Suprapubic skin (tissue), 4 donors: Measurements from ENCODE around the gene RNF13. TPM values are rescaled to one million over a fixed set of nuclear protein-coding genes. Genes with fewer than 3 reads are reported as not detected.
"Not testable (repeated sequence)": the region's sequence is repeated elsewhere in the genome, so short reads cannot be mapped to it uniquely, and the experiment has no call there.

Source experiments
- DNase-seq, 2 donors: peaks; one replicate each; pipeline ENCODE4 v3.0.0-alpha.2; 2019; ENCODE audit warnings: low spot score in 2 of 2
- H3K27ac ChIP-seq: fragments of 200-600 bp; sonication (generic); one replicate; pipeline ENCODE4 v1.5.1; 2019
- H3K27me3 ChIP-seq: fragments of 200-600 bp; sonication (generic); one replicate; pipeline ENCODE4 v1.5.1; 2019
- H3K36me3 ChIP-seq: fragments of 200-600 bp; sonication (generic); one replicate; pipeline ENCODE4 v1.5.1; 2019
- H3K4me1 ChIP-seq: fragments of 200-600 bp; sonication (generic); one replicate; pipeline ENCODE4 v1.5.1; 2019
- H3K4me3 ChIP-seq: fragments of 200-600 bp; sonication (generic); one replicate; pipeline ENCODE4 v1.5.1; 2019; ENCODE audit warnings: mild to moderate bottlenecking
- H3K9me3 ChIP-seq: fragments of 200-600 bp; sonication (generic); one replicate; pipeline ENCODE4 v1.5.1; 2019
- CTCF ChIP-seq, 2 donors: fragments of 200-600 bp in 1 of 2; fragments of 450-650 bp in 1 of 2; sonication (generic) in 1 of 2; IDR thresholded peaks; one replicate each; pipeline ENCODE4 v1.5.1; 2016 to 2019; ENCODE audit warnings: antibody characterized with exemption in 2 of 2, mild to moderate bottlenecking in 1 of 2, moderate library complexity in 1 of 2
- EP300 ChIP-seq: sonication (generic); formaldehyde crosslinking; IDR thresholded peaks from one replicate; pipeline ENCODE4 v1.6.1; 2017; ENCODE audit warnings: antibody characterized with exemption
- POLR2A ChIP-seq, 2 donors: fragments of 450-650 bp; IDR thresholded peaks; one replicate each; pipeline ENCODE4 v1.6.1; 2017; ENCODE audit warnings: antibody characterized with exemption in 2 of 2, mild to moderate bottlenecking in 2 of 2, moderate library complexity in 2 of 2
- POLR2AphosphoS5 ChIP-seq, 3 donors: sonication (generic); formaldehyde crosslinking; IDR thresholded peaks; one replicate each; pipeline ENCODE4 v1.6.1; 2017; ENCODE audit warnings: antibody characterized with exemption in 3 of 3
- WGBS: methylation state at CpG from one replicate; pipeline ENCODE4 v1.1.5; 2018; 5-methylcytosine and 5-hydroxymethylcytosine counted together
- total RNA-seq, 4 donors: library from RNA; depleted of rRNA; stranded (reverse); fragments of >200 nt; gene quantifications; one replicate each; pipeline ENCODE4 v1.1.0, GENCODE V29; 2016

RNF13 gene
- total RNA-seq, 4 donors from 2014 or later, result 52.1 to 78.9 (median 73.7) TPM

GRCh38 chr3:149826636-149827035 is 13.6 kb downstream of the RNF13 start:
- no peak for TF ChIP-seq CTCF (IDR thresholded peaks at IDR 0.05)
- no peak for TF ChIP-seq POLR2AphosphoS5 (IDR thresholded peaks at IDR 0.05)
- no peak for TF ChIP-seq POLR2A (IDR thresholded peaks at IDR 0.05)
- WGBS, result 87% methylated on average over 3 of the region's 3 CpGs

GRCh38 chr3:149828390-149828789 is 15.4 kb downstream of the RNF13 start:
- Histone ChIP-seq H3K27me3 (no peaks in the 10 kb centered on the region), H3K4me3 (no peak overlapping the region), H3K36me3 (no peaks in the 10 kb centered on the region), H3K27ac (no peak overlapping the region), H3K4me1 (peaks cover 5% of the 10 kb centered on the region), H3K9me3 (peaks cover 10% of the 10 kb centered on the region)
- TF ChIP-seq POLR2AphosphoS5 (IDR thresholded peaks at IDR 0.05) (no peak), POLR2A (IDR thresholded peaks at IDR 0.05) (no peak), CTCF (IDR thresholded peaks at IDR 0.05) (no peak), EP300 (no peak)
- 91% methylated on average over 1 of the region's 1 CpG for WGBS
- no peak for DNase-seq

More at GRCh38 chr3:149826636-149827035, 13.6 kb downstream of the RNF13 start:
- H3K36me3 ChIP-seq, result no peaks in the 10 kb centered on the region
- no peaks in the 10 kb centered on the region for H3K27me3 ChIP-seq
- H3K4me1 ChIP-seq, result peaks cover 5% of the 10 kb centered on the region
- H3K4me3 ChIP-seq, result no peak overlapping the region
- H3K27ac ChIP-seq, result no peak overlapping the region
- H3K9me3 ChIP-seq, result peaks cover 6% of the 10 kb centered on the region
- no peak for DNase-seq

GRCh38 chr3:149829631-149830030 is 16.6 kb downstream of the RNF13 start:
- peaks cover 18% of the 10 kb centered on the region for H3K9me3 ChIP-seq
- not testable (repeated sequence) for DNase-seq, H3K4me1 ChIP-seq, H3K36me3 ChIP-seq, H3K4me3 ChIP-seq, H3K27ac ChIP-seq, H3K27me3 ChIP-seq
- WGBS, result 88% methylated on average over 4 of the region's 4 CpGs

GRCh38 chr3:149830902-149831301 is 17.9 kb downstream of the RNF13 start:
- TF ChIP-seq POLR2AphosphoS5 (IDR thresholded peaks at IDR 0.05) (no peak), EP300 (no peak), CTCF (IDR thresholded peaks at IDR 0.05) (no peak), POLR2A (IDR thresholded peaks at IDR 0.05) (no peak)
- WGBS, result 100% methylated on average over 2 of the region's 2 CpGs
- no peak overlapping the region for H3K4me3 ChIP-seq

GRCh38 chr3:149831321-149831720 is 18.3 kb downstream of the RNF13 start:
- H3K4me3 ChIP-seq, result no peak overlapping the region
- peaks cover 18% of the 10 kb centered on the region for H3K9me3 ChIP-seq
- H3K4me1 ChIP-seq, result no peaks in the 10 kb centered on the region
- H3K27ac ChIP-seq, result no peak overlapping the region
- H3K27me3 ChIP-seq, result no peaks in the 10 kb centered on the region
- H3K36me3 ChIP-seq, result no peaks in the 10 kb centered on the region
- WGBS, result 100% methylated on average over 4 of the region's 4 CpGs
- DNase-seq, result no peak
- TF ChIP-seq POLR2AphosphoS5 (IDR thresholded peaks at IDR 0.05), result no peak
- TF ChIP-seq CTCF (IDR thresholded peaks at IDR 0.05), result no peak
- TF ChIP-seq POLR2A (IDR thresholded peaks at IDR 0.05), result no peak
- TF ChIP-seq EP300, result no peak

More at GRCh38 chr3:149830902-149831301, 17.9 kb downstream of the RNF13 start:
- peaks cover 18% of the 10 kb centered on the region for H3K9me3 ChIP-seq
- no peak for DNase-seq
- H3K36me3 ChIP-seq, result no peaks in the 10 kb centered on the region
- peaks cover 4% of the 10 kb centered on the region for H3K4me1 ChIP-seq
- no peaks in the 10 kb centered on the region for H3K27me3 ChIP-seq
- no peak overlapping the region for H3K27ac ChIP-seq

GRCh38 chr3:149832086-149832485 is 19.1 kb downstream of the RNF13 start:
- DNase-seq, result no peak
- Histone ChIP-seq H3K36me3 (no peaks in the 10 kb centered on the region), H3K27me3 (no peaks in the 10 kb centered on the region), H3K27ac (no peak overlapping the region), H3K4me3 (no peak overlapping the region), H3K9me3 (peaks cover 18% of the 10 kb centered on the region), H3K4me1 (no peaks in the 10 kb centered on the region)
- TF ChIP-seq POLR2A (IDR thresholded peaks at IDR 0.05), result no peak
- no peak for TF ChIP-seq EP300
- TF ChIP-seq POLR2AphosphoS5 (IDR thresholded peaks at IDR 0.05), result no peak
- TF ChIP-seq CTCF (IDR thresholded peaks at IDR 0.05), result no peak
- 94% methylated on average over 1 of the region's 1 CpG for WGBS
